ENCODE results near the gene TMEM17. TPM values are rescaled to one million over a fixed set of nuclear protein-coding genes. Genes with fewer than 3 reads are reported as not detected.

TMEM17 gene
- total RNA-seq, 2 experiments from 2014 or later: not detected

DNA sequence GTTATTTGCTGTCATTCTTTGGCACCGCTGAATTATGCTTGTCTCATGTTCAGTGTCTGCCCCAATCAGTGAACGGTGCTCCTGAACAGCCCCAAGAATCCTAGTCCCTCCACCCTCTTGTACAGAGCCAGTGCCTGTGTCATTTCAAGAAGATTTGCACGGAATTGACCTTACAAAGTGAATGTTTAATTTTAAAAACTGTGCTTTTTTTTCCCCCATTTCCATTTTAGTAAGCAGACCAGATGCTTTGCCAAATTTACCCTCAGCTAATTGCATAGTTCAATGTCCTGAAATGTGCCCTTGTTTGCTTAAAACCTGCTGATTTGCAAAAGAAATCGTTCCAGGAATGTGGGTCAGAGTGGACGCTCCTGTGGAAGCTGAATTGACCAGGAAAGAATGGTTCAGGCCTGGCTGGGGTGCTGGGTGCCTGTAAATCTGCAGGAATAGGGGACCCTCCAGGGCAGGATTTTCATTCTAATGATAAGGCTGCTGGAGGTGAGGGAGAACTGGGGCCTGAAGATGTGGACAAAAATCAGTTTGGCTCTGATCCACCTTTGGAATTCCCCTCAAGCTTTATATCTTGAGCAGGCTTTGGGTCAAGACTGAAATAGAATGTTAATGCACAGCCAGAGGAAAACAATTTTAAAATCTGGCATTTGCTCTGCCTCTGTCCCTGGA, 20.1 kb downstream of the TMEM17 start:
- no peaks in the 10 kb centered on the region for H3K4me1 ChIP-seq (ENCODE audit: insufficient read depth, low read length)
- Mint-ChIP-seq H3K27ac (no peak overlapping the region), H3K27me3 (no peaks in the 10 kb centered on the region), H3K4me1 (ENCODE audit: low read depth) (no peaks in the 10 kb centered on the region), H3K9me3 (no peaks in the 10 kb centered on the region), H3K36me3 (ENCODE audit: low read depth) (no peaks in the 10 kb centered on the region), H3K4me3 (no peak overlapping the region)
- POLR2A ChIA-PET: no interaction called here
- H3K36me3 ChIP-seq (ENCODE audit: insufficient read depth, low read length): no peaks in the 10 kb centered on the region
- intact Hi-C loops (cut with DNase I, micrococcal nuclease): no loop called here
- no peak overlapping the region for H3K27ac ChIP-seq (ENCODE audit: low read depth in 1 of 2, low read length in 2 of 2)
- ATAC-seq (ENCODE audit: poor library complexity) (no peak), DNase-seq (no peak)
- H3K27me3 ChIP-seq (ENCODE audit: control insufficient read depth in 1 of 2, insufficient read depth in 2 of 2, low read length in 2 of 2): no peaks in the 10 kb centered on the region
- H3K4me3 ChIP-seq (ENCODE audit: low read length): no peak overlapping the region
- CTCF ChIA-PET: no interaction called here
- H3K9me3 ChIP-seq (ENCODE audit: control insufficient read depth in 1 of 2, insufficient read depth in 1 of 2, low read length in 2 of 2): no peaks in the 10 kb centered on the region
- TF ChIP-seq, protein P1, sequence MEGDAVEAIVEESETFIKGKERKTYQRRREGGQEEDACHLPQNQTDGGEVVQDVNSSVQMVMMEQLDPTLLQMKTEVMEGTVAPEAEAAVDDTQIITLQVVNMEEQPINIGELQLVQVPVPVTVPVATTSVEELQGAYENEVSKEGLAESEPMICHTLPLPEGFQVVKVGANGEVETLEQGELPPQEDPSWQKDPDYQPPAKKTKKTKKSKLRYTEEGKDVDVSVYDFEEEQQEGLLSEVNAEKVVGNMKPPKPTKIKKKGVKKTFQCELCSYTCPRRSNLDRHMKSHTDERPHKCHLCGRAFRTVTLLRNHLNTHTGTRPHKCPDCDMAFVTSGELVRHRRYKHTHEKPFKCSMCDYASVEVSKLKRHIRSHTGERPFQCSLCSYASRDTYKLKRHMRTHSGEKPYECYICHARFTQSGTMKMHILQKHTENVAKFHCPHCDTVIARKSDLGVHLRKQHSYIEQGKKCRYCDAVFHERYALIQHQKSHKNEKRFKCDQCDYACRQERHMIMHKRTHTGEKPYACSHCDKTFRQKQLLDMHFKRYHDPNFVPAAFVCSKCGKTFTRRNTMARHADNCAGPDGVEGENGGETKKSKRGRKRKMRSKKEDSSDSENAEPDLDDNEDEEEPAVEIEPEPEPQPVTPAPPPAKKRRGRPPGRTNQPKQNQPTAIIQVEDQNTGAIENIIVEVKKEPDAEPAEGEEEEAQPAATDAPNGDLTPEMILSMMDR (IDR thresholded peaks at IDR 0.05): no peak

DNA sequence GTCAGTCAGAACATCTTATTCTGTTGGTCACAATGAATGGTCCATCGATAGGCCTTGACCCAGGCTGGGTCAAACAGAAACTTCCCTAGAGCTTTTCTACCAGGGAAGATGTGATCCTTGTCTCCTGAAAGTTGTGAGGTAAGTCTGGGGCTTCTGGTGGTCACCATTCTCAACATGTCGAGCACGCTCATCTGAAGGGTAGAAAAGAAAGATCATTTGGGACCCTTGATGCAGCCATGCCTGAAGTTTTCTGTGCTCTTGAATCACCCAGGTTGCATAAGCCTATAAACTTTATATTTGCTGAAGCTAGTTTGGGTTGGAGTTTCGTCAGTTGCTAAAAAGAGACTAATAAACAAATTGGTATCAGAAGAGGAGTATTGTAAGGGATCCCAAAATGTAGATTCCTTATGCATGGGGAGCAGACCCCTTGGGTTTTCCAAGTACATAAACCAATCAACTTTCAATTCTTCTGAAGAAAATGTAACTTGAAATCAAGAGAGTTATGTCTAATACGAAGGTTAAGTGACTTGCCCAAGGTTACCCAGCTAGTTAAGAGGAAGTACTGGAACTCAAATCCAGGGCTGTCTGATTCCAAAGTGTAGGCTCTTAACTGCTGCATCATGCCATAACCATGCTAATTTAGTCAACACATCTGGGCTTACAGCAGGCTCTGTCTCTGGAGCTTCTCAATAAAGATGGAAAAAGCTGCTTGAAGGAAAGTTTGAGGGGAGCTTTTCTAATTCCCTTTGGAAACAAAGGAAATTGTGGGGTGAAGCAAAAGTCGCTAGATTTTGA, 23.2 kb downstream of the TMEM17 start:
- ATAC-seq (ENCODE audit: poor library complexity) (no peak), DNase-seq (no peak)
- H3K27me3 ChIP-seq (ENCODE audit: control insufficient read depth in 1 of 2, insufficient read depth in 2 of 2, low read length in 2 of 2): no peaks in the 10 kb centered on the region
- H3K27ac ChIP-seq (ENCODE audit: low read depth in 1 of 2, low read length in 2 of 2): no peak overlapping the region
- Mint-ChIP-seq H3K27me3 (no peaks in the 10 kb centered on the region), H3K4me3 (no peak overlapping the region), H3K4me1 (ENCODE audit: low read depth) (no peaks in the 10 kb centered on the region), H3K9me3 (no peaks in the 10 kb centered on the region), H3K36me3 (ENCODE audit: low read depth) (no peaks in the 10 kb centered on the region), H3K27ac (no peak overlapping the region)
- ChIA-PET POLR2A (no interaction called here), CTCF (no interaction called here)
- no peaks in the 10 kb centered on the region for H3K9me3 ChIP-seq (ENCODE audit: control insufficient read depth in 1 of 2, insufficient read depth in 1 of 2, low read length in 2 of 2)
- H3K36me3 ChIP-seq (ENCODE audit: insufficient read depth, low read length): no peaks in the 10 kb centered on the region
- intact Hi-C loops (cut with DNase I, micrococcal nuclease): no loop called here
- H3K4me3 ChIP-seq (ENCODE audit: low read length): no peak overlapping the region
- TF ChIP-seq, protein P1 (IDR thresholded peaks at IDR 0.05): no peak
- H3K4me1 ChIP-seq (ENCODE audit: insufficient read depth, low read length): no peaks in the 10 kb centered on the region

DNA sequence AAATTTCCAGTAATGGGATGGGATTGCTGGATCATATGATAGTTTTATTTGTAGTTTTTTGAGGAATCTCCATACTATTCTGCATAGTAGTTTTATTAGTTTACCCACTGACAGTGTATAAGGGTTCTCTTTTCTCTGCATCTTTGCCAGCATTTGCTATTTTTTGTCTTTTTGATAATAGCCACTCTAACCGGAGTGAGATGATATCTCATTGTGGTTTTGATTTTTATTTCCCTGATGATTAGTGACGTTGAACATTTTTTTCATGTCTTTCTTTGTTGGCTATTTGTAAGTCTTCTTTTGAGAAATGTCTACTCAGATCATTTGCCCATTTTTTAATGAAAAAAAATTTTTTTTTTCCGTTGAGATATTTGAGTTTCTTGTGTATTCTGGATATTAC, 26.1 kb downstream of the TMEM17 start:
- ChIA-PET POLR2A (no interaction called here), CTCF (interaction anchor here (0.7 kb wide), 1 partner anchor 1803 kb away, joined by 5 read pairs; no protein-coding TSS in a partner anchor)
- Histone ChIP-seq H3K4me1 (ENCODE audit: insufficient read depth, low read length) (peaks cover 11% of the 10 kb centered on the region), H3K27ac (ENCODE audit: low read depth in 1 of 2, low read length in 2 of 2) (no peak overlapping the region), H3K4me3 (ENCODE audit: low read length) (no peak overlapping the region), H3K9me3 (ENCODE audit: control insufficient read depth in 1 of 2, insufficient read depth in 1 of 2, low read length in 2 of 2) (no peaks in the 10 kb centered on the region), H3K27me3 (ENCODE audit: control insufficient read depth in 1 of 2, insufficient read depth in 2 of 2, low read length in 2 of 2) (no peaks in the 10 kb centered on the region), H3K36me3 (ENCODE audit: insufficient read depth, low read length) (no peaks in the 10 kb centered on the region)
- Mint-ChIP-seq H3K36me3 (ENCODE audit: low read depth) (no peaks in the 10 kb centered on the region), H3K27ac (no peak overlapping the region), H3K4me3 (no peak overlapping the region), H3K4me1 (ENCODE audit: low read depth) (peaks cover 1% of the 10 kb centered on the region), H3K9me3 (no peaks in the 10 kb centered on the region), H3K27me3 (no peaks in the 10 kb centered on the region)
- ATAC-seq (ENCODE audit: poor library complexity): no peak
- TF ChIP-seq, protein P1 (IDR thresholded peaks at IDR 0.05): no peak
- DNase-seq: no peak
- intact Hi-C loops (cut with DNase I, micrococcal nuclease): no loop called here

Data from CD4-positive, alpha-beta T cell (primary cell).